Adipose tissue (tissue), 3 donors: ENCODE data around the gene FADS2. TPM values are rescaled to one million over a fixed set of nuclear protein-coding genes. Genes with fewer than 3 reads are reported as not detected.
A peak's percentile ranks its signal among the peaks of the same experiment; 100 is the strongest.

ENCODE experiments used
- H3K27ac ChIP-seq: one replicate; pipeline ENCODE4 v1.5.1; 2013; ENCODE audit warnings: low read depth, low read length
- WGBS, 3 donors: extraction: QIAGEN DNeasy Blood & Tissue Kit; methylation state at CpG; one replicate each; pipeline ENCODE4 v1.1.7; 2013; 5-methylcytosine and 5-hydroxymethylcytosine counted together
- polyA plus RNA-seq, 3 donors: library from polyadenylated mRNA; stranded (reverse); fragments of 200-250 nt; gene quantifications; one replicate each; pipeline ENCODE4 v1.2.3, GENCODE V29; 2013
- donor health status: healthy with polysubstance abuse.
- donor health status: Bipolar disorder and iron deficiency.
- donor health status: healthy.

FADS2 gene
- polyA plus RNA-seq: 10 to 100 TPM; 10.2 to 42.1 (median 27.9) TPM

DNA sequence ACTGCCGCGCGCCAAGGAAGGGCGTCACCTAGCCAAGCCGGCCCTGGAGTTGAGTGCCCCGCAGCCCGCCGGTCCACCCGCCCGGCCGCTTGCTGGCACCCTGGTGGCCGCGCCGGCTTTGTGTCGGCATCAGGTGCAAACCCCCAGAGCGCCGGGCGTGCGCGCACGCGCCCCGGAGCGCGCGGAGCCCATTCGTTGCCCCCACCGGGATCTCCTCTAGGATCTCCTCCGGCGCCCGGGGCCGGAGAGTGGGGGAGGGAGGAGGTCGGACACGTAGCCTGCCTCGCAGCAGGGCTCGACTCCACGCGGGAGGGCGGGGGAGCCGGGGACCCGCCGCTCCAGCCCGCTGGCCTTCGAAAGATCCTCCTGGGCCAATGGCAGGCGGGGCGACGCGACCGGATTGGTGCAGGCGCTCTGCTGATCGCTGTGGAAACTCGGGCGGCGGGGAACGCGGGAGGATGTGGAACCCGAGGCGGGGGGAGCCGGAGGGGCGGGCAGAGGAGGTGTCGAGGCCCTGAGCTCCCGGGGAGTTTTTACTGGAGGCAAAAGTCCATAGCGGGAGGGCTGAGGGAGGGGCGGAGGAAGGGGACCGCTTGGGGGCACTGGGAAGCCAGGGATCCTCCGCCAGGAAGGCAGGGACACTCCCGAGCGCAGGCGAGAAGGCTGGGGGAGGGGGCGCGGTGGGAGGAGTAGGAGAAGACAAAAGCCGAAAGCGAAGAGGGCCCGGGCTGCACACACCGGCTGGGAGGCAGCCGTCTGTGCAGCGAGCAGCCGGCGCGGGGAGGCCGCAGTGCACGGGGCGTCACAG, at the start of gene FADS2:
FADS2 (plus strand) TSS at position 730 of the 808 bp plus-strand sequence. CDS start 91 bp downstream, outside the sequence.
- peak within 1 kb of the TSS; percentile 75 for H3K27ac ChIP-seq
- WGBS, 3 donors: 1% methylated on average over 80 to 83 of the region's 83 CpGs

DNA sequence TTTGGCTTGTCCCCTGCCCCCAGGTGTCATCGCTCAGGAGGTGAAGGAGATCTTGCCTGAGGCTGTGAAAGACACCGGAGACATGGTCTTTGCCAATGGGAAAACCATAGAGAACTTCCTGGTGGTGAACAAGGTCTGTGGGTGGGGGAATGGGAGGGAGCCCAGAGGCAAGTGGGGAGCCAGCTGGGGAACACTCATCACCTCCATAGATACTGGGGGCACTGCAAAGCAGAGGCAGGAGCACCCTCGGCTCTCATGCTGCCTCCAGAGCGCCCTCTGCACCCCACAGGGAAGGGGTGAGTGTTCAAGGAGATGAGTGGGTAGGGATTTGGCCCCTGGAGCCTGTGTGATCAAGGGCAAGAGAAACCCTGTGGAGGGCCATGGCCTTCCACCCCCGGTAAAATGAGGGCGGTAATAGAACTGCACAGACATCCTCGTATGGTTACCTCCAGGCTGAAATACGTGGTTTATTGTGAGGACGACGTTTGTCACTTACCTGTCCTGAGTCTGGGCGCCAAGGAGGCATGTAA, 49.7 kb upstream of the FADS2 start:
- WGBS, 3 donors: 85 to 88% (median 87%) methylated on average over 11 of the region's 11 CpGs
- H3K27ac ChIP-seq: no peak overlapping the region

DNA sequence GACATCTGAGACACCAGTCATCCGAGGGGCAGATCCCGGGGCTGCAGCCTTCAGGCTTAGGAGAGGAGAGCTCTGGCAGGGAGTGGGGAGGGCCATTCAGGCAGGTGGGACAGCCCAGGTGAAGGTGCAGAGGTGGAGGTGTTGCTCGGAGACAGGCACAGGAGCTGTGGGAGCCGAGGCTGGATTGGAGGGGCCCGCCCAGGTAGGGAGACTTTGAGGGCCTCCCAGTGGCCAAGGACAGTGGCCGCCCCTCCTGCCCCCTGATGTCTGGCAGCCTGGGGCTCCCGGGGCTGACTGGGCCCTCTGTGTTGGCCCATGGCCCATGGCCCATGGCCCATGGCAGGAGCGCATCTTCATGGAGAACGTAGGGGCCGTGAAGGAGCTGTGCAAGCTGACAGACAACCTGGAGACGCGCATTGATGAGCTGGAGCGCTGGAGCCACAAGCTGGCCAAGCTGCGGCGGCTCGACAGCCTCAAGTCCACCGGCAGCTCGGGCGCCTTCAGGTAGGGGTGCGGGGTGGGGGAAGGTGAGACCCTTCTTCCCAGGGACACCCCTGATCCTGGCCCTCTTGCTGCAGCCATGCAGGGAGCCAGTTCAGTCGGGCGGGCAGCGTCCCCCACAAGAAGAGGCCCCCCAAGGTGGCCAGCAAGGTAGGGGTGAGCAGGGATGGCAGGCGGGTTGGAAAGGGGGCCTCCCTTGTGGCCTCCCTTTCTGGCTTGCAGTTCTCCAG, 49.0 kb upstream of the FADS2 start:
- 86 to 92% (median 89%) methylated on average over 19 to 24 of the region's 24 CpGs for WGBS, 3 donors
- no peak overlapping the region for H3K27ac ChIP-seq

DNA sequence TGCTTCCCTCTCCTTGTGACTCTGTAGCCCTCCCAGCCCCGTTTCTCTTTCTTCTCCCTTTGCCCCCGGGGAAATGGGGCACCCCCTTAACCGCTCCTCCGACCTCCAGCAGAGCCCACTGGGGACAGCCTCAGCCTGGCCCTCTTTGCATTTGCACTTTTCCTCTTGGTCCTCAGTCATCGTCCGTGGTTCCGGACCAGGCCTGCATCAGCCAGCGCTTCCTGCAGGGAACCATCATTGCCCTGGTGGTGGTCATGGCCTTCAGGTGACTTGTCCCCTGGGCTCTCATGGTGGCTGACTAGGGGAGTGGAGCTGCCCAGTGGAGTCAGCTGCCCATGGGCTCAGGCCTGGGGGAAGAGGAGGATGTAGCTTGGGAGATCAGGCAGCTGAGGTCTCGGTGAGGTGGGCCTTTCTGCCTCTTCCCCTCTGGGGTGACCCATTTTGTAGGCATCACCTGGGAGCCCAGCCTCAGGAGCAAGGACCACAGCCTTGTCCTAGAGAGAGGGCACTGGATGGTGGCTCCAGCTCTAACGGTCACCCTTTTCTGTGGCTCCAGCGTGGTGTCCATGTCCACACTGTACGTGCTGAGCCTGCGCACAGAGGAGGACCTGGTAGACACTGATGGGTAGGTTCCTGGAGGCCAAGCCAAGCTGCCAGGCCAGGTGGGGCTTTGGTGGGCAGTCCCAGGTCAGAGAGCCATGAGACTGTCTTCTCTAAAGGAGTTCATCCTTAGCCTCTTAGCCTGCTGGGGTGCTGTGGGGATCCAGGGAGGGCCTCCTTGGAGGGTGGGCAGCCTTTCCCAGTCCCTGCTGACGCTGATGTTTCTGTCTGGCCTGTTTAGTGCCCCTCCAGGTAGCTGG, 48.2 kb upstream of the FADS2 start:
- H3K27ac ChIP-seq: no peak overlapping the region
- WGBS, 3 donors: 81 to 88% (median 87%) methylated on average over 14 of the region's 14 CpGs

DNA sequence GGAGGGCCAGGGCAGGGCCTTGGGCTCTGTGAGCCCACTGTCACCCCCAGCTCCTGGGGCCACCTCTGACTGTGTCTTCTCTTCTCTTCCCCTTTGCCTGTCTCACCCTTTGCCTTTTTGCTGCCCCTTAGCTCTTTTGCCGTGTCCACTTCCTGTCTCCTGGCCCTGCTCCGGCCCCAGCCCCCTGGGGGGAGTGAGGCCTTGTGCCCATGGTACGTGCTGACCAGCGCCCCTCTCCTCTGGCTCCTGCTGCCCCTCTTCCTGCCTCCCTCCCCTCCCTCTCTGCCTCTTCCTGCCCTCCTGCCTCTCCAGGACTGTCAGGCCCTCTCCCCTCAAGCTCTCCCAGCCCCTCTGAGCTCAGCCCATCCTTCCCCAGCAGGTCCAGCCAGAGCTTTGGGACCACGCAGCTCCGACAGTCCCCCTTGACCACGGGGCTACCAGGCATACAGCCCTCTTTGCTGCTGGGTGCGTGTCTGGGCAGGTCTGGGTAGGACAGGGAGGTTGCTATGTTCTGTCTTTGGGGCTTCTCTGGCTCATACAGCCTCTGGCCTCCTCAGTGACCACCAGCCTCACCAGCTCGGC, 47.4 kb upstream of the FADS2 start:
- H3K27ac ChIP-seq: no peak overlapping the region
- 78 to 89% (median 80%) methylated on average over 9 of the region's 9 CpGs for WGBS, 3 donors

DNA sequence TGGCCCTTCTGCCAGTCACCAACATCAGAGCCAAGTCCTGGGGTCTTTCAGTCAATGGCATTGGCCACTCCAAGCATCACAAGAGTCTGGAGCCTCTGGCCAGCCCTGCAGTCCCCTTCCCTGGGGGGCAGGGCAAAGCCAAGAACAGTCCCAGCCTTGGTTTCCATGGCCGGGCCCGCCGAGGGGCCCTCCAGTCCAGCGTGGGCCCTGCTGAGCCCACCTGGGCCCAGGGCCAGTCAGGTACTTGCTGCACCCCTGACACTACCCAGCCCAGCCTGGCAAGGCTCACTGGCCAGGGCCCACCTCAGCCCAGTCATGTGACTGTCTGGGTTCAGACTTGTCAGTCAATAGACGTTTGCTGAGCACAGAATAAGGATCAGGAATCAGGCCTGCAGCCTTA, 46.5 kb upstream of the FADS2 start:
- WGBS, 3 donors: 70 to 78% (median 76%) methylated on average over 5 of the region's 5 CpGs
- H3K27ac ChIP-seq: no peak overlapping the region

DNA sequence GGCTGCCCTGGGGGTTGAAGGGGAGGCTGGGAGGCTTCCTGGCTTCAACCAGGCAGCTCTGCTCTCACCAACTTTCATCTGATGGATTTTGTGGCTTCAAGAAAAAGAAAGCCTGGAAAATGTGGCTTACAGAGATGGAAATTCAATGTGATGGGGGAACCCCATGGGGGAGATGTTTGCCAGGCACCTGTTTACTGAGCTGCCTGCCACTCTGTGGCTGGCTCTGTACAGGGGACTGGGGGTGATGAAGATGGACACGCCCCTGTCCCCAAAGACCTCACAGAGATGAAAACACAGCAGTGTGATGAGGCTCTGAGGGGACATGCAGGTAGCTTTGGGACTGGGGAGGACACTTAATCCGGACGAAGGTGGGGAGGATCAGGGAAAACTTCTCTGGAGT, 45.8 kb upstream of the FADS2 start:
- 88 to 89% (median 88%) methylated on average over 3 of the region's 3 CpGs for WGBS, 3 donors
- H3K27ac ChIP-seq: no peak overlapping the region

DNA sequence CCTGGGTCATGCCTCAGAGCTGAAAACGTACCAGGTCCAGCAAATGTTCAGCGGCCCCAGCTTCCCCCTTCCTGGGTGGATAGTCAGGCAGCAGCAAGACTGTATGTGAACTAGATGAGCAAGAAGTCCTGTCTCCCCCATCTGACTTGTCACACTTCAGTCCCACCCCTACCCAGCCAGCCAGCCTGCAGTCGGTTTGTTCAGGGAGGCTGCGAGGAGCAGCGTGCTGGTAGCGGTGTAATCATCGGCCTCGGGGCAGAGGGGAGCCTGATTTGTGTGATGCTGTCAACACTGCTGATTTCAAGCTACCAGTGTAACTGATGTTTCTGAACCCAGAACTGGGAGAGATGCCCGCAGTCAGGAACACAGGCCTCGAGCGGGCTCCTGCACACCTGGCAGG, 45.3 kb upstream of the FADS2 start:
- H3K27ac ChIP-seq: no peak overlapping the region
- WGBS, 3 donors: 85 to 86% (median 86%) methylated on average over 11 of the region's 11 CpGs

DNA sequence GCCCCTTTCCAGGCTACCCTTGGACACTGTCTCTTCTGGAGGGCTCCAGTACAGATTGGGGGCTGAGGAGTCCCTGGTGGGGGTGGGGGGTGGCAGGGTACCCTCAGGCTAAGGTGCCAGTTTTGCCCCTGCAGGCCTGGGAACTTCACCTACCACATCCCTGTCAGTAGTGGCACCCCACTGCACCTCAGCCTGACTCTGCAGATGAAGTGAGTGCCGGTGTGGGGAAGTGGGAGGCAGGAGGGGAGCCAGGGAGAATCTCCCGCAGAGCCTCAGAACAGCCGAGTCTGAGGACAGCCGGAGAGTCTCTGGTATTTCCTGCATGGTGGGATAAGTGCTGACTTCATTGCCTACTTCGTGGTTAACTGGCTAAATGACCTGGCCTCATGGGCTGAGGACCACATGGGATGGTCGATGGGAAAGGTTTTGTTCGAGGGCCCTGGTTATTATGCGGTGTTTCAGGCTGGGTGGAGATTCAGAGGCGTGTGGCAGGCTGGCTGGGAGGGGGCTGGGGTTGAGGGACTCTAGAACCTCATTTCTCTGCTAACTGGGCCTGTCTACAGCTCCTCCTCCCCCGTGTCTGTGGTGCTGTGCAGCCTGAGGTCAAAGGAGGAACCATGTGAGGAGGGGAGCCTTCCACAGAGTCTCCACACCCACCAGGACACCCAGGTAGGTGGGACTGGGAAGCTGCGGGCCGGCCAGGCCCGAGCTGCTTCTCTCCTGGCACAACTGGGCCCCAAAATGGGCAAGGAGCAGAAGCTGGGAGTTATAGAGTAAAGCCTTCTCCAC, 44.2 kb upstream of the FADS2 start:
- WGBS, 3 donors: 62 to 70% (median 70%) methylated on average over 13 of the region's 13 CpGs
- no peak overlapping the region for H3K27ac ChIP-seq

DNA sequence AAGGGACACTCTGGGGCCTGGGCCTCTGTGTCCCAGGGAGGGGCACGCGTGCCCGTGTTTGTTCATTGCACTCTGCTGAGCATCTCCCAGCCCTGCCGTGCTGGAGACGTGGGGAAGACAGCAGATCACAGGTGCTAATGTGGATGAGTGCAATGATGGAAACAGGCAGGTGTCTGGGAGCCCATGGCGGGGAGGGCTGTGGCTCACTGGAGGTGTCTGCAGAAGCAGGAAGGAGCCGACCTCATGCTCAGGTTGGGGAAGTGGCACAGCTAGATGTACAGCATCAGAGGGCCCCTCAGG, 43.6 kb upstream of the FADS2 start:
- H3K27ac ChIP-seq: no peak overlapping the region
- WGBS, 3 donors: 76 to 79% (median 78%) methylated on average over 7 of the region's 7 CpGs

DNA sequence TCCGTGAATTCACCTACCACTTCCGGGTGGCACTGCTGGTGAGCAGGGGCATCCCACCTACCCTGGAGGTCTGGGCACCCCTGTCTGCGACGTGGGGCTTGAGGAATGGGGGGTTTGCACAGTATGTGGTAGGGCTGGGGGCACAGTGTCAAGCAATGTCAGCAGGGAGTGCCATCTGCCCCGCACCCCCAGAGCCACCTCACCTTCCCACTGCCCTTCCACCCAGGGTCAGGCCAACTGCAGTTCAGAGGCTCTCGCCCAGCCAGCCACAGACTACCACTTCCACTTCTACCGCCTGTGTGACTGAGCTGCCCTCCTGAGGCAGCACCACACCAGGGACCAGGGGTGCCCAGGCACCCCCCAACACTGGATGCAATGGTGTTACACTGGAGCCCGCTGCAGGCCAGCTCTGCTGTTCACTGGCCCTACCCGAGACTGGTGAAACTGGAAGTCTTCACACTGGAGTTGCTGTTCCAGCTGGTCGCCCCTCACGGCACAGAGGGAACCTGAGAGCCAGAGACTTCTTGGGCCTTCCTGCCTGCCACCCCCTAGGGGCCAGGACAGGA, 42.2 kb upstream of the FADS2 start:
- 82 to 94% (median 87%) methylated on average over 11 of the region's 11 CpGs for WGBS, 3 donors
- H3K27ac ChIP-seq: no peak overlapping the region

DNA sequence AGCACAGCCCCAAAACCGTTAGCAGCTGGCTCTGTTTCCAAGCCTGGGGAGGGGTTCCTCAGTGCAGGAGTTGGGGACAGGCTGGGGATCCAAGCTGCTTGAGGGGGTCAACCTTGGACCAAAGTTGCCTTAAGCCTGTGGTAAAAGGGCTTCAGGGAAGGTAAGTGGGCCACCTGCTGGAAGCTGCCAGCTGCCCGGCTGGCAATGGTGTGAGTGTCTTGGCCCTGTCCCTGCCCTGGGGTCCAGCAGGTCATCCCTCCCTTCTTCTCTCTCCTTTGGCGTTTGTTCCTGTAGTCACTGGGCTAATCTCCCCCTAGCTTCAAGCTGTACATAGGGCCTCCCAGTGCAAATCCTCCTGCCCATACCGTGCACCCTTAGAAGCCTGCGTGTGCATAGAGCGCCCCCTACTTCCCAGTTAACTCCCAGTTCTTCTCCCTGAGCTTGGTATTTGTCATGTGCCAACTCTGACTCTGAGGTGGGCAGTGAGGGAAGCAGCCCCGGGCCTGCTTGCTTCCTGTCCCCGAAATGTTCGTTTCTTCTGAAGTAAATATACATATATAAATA, 40.1 kb upstream of the FADS2 start:
- 34 to 57% (median 49%) methylated on average over 9 of the region's 9 CpGs for WGBS, 3 donors
- H3K27ac ChIP-seq: no peak overlapping the region

DNA sequence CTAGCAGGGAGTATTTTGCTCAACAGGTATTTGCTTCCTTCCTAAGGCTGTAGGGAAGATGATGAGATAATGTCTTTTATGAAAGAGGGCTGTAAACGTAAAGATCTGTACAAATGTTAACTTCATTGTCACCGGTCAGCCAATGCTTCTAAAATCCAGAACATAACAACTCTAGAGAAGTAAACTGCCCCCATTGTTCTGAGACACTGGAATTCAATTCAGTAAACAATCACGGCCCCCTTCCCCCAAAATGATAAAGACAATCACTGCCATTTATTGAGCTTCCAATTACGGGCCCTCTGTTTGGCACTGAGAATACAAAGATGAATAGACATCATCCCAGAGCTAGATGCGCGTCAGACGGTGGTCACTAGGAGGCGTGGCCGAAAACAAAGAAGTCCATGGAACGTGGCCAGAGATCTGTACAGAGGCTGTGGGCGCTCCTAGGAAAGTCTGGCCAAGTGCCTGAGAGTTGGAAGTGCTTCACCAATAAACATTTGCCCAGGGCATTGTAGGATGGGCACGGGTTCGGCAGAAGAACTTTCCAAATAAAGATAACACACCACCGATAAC, 36.3 kb upstream of the FADS2 start:
- 3 to 5% (median 4%) methylated on average over 14 of the region's 14 CpGs for WGBS, 3 donors

DNA sequence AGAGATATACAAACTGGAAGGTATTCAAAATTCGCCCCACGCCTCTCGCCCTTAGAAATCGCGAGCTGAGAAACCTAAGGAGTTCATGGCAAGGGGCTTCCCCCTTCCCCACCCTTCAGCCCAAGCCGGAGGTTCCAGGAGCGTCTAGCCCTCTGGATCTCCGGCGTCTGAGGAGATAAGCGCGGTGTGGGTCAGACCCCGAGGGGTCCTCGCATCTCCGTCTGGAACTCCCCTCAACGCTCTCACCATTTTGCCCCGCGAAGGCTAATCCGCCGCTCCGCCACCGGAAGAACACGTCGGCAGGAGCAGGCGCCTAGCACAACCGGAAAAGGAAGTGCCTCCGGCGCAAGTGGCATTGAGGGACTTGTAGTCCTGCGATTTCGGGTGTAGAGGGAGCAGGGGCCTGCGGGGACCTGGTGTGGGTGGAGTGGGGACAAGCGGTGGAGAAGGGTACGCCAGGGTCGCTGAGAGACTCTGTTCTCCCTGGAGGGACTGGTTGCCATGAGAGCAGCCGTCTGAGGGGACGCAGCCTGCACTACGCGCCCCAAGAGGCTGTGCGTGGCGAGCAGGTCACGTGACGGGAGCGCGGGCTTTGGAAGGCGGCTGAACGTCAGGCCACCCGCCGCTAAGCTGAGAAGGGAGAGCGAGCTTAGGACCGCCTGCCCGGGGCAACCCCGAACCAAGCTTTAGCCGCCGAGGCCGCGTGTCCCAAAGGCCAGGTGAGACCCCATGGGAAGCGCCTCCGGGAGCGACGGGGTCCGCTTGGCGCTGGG, 35.6 kb upstream of the FADS2 start, which contains the start of the genes FEN1 and TMEM258:
FEN1 (plus strand) TSS at position 602 of the 773 bp plus-strand sequence. CDS start 2,451 bp downstream, outside the sequence.
TMEM258 (minus strand) TSS at position 290 of the 773 bp plus-strand sequence; CDS start at position 249, 41 bp downstream.
- WGBS, 3 donors: 0 to 1% (median 0%) methylated on average over 57 to 61 of the region's 61 CpGs
- peak within 1 kb of the TSS; percentile 60 for H3K27ac ChIP-seq

More for the DNA sequence above, 36.3 kb upstream of the FADS2 start:
- H3K27ac ChIP-seq: no peak overlapping the region

DNA sequence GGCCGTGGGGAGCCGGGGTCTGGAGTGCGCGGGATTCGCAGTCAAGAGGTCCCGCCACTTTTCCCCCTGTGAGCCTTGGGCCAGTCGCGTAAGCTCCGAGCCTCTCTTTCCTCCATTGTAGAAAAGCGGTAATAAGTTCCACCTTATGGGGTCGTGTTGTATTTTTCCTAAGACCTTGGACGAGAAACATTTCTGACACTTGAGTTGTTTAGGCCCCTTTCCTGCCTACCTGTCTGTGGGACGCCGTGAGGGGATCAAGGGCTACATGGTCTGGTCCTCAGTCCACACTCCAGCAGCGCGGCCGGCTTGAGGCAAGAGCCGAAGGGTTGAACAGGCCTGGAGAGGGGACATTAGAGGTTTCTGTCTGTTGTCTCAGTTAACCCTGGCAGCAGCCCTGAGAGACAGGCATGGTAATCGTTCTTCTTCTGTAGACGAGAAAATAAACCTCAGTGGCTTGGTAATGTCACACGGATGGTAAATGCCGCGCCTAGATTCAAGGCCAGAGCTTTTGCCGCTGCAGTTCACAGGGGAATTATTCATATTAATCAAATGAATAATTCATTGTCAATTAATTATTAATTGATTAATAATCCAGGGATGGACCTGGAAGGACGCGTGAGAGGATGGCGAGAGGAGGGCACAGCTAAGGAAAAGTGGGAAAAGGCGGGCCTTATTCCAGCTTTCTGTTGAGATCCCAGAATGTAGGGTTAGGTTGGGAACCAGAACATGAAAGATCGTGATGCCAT, 34.8 kb upstream of the FADS2 start:
- 4 to 5% (median 4%) methylated on average over 29 of the region's 29 CpGs for WGBS, 3 donors
- H3K27ac ChIP-seq: no peak overlapping the region
